ENCODE results near the gene SEC23A. TPM values are rescaled to one million over a fixed set of nuclear protein-coding genes. Genes with fewer than 3 reads are reported as not detected.

The SEC23A gene
- total and polyA plus RNA-seq, 12 donors = 10.9 to 201 (median 92.5) TPM

DNA sequence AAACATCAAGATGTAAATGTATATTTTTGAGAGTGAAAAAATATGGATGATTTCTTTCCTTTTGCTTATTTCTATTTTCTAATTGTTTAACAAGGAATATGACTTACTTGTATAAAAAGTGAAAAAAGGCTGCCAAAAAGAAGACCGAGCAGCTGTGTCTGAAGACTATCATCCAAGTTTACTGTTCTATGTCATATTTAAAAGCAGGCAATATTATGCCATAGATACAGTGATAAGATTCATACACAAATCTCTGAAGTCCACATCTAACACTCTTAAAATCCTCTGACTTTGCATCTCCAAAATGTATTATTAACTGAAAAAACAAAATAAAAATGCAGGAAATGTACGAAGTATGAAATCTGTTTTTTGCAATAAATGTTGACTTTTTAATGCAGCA lies 109.1 kb downstream of the SEC23A start:
- 47 to 83% (median 80%) methylated on average over 2 of the region's 2 CpGs for WGBS, 4 donors
- H3K27me3 ChIP-seq = no peaks in the 10 kb centered on the region
- H3K9me3 ChIP-seq (replicated peaks in 1 of 3) = no peaks in the 10 kb centered on the region
- no peak for DNase-seq
- H3K36me3 ChIP-seq (replicated peaks in 1 of 2) = no peaks in the 10 kb centered on the region
- H3K27ac ChIP-seq = no peak overlapping the region
- intact Hi-C loops (cut with DNase I) = no loop called here
- TF ChIP-seq POLR2A (IDR thresholded peaks at IDR 0.05) (no peak), CTCF (IDR thresholded peaks at IDR 0.05) (no peak)
- H3K4me3 ChIP-seq = no peak overlapping the region
- H3K4me1 ChIP-seq (replicated peaks in 1 of 2) = no peaks in the 10 kb centered on the region

DNA sequence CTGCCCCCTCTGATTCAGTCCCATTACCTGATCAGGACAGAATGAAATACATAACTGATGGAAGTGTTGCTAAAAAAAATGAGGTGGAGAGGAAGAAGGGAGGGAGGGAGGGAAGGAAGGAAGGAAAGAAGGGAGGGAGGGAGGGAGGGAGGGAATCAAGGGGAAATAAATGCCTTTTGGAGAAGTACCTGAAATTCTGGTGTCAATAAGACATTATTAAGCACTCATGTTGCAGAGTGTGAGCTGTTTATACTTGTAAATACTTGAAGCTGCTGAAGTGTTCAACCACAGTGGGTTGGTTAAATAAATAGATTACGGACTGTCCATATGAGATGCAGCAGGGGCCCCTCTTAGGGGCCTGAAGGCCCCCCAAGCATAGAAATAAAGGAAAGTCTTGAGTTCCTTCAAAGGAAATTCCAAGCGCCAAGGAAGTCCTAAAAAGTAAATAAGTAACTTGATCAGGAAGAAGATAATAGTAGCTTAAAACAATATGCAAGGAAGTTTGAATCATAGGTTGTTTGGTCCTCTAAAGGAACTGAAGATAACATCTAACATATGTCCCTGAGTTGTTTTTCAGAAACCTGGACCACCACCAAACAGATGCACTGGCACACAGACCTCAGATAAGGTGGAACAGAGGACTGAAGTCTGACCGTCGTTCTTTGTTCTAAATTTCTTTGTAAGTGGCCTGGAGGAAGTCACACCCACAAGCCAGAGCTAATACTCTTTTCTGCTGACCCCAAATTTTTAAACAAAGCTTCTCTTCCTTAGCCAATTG lies 110.8 kb downstream of the SEC23A start:
- intact Hi-C loops (cut with DNase I) = no loop called here
- H3K9me3 ChIP-seq (replicated peaks in 1 of 3) = no peaks in the 10 kb centered on the region
- TF ChIP-seq POLR2A (IDR thresholded peaks at IDR 0.05) = no peak
- no peak for TF ChIP-seq CTCF (IDR thresholded peaks at IDR 0.05)
- no peaks in the 10 kb centered on the region for H3K36me3 ChIP-seq (replicated peaks in 1 of 2)
- no peaks in the 10 kb centered on the region for H3K4me1 ChIP-seq (replicated peaks in 1 of 2)
- no peak for DNase-seq
- H3K4me3 ChIP-seq = no peak overlapping the region
- no peak overlapping the region for H3K27ac ChIP-seq
- WGBS, 4 donors = 68 to 76% (median 72%) methylated on average over 4 of the region's 4 CpGs
- no peaks in the 10 kb centered on the region for H3K27me3 ChIP-seq

- no peaks in the 10 kb centered on the region for H3K27me3 ChIP-seq
- H3K27ac ChIP-seq = no peak overlapping the region
- intact Hi-C loops (cut with DNase I) = no loop called here
- no peak overlapping the region for H3K4me3 ChIP-seq
- TF ChIP-seq CTCF (IDR thresholded peaks at IDR 0.05) = no peak
- no peak for TF ChIP-seq POLR2A (IDR thresholded peaks at IDR 0.05)
- no peak for DNase-seq
- no peaks in the 10 kb centered on the region for H3K9me3 ChIP-seq (replicated peaks in 1 of 3)
- 75 to 98% (median 93%) methylated on average over 1 of the region's 1 CpG for WGBS, 4 donors
- H3K36me3 ChIP-seq (replicated peaks in 1 of 2) = no peaks in the 10 kb centered on the region
- no peaks in the 10 kb centered on the region for H3K4me1 ChIP-seq (replicated peaks in 1 of 2)
Measured at GRCh38 chr14:38991299-38991698, 111.7 kb downstream of the SEC23A start.

DNA sequence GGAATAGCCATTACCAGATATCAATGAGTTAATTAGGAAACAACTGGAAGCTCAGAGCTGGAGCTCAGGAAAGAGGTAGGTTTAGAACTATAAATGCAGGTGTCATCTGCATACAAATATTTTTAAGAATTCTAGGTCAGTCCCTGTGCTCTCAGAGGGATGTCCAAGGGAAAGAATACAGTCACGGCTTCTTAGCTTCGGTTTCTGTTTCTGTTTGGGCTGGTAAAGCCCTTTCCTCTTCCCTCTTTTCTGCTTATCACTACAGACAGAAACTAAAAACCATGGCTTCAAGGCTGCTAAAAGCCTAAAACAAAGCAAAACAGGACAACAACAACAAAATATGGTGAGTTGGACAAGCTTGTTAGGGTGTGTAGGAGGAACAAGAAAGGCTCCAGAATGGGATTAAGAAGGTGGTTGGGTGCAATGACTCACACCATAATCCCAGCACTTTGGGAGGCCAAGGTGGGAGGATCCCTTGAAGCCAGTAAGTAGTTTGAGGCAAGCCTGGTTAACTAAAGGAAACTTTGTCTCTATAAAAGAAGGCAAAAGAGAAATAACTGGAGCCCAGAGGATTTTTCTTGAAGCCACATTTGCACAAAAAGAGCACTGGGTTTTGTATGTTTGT lies 113.0 kb downstream of the SEC23A start:
- no peaks in the 10 kb centered on the region for H3K9me3 ChIP-seq (replicated peaks in 1 of 3)
- no peak for DNase-seq
- TF ChIP-seq CTCF (IDR thresholded peaks at IDR 0.05) (no peak), POLR2A (IDR thresholded peaks at IDR 0.05) (no peak)
- H3K36me3 ChIP-seq (replicated peaks in 1 of 2) = no peaks in the 10 kb centered on the region
- no peak overlapping the region for H3K27ac ChIP-seq
- intact Hi-C loops (cut with DNase I) = no loop called here
- no peaks in the 10 kb centered on the region for H3K27me3 ChIP-seq
- H3K4me3 ChIP-seq = peak overlapping the region in 1 of 4 donors; percentile 29
- no peaks in the 10 kb centered on the region for H3K4me1 ChIP-seq (replicated peaks in 1 of 2)
- WGBS, 4 donors = 48 to 63% (median 59%) methylated on average over 2 of the region's 2 CpGs

Measured in adrenal gland (tissue), 12 donors.